DND-41 (cell line): ENCODE results near the gene MEF2C.

ENCODE experiments used
- EZH2 ChIP-seq: IDR thresholded peaks from 3 replicates; pipeline ENCODE4 v1.6.1; 2012; ENCODE audit warnings: borderline replicate concordance, low read depth, mild to moderate bottlenecking, moderate library complexity, low read length, inconsistent platforms; ENCODE audit not compliant: severe bottlenecking
- TF ChIP-seq, protein P1 (sequence below): IDR thresholded peaks from 2 replicates; pipeline ENCODE4 v1.5.1; 2012; ENCODE audit warnings: borderline replicate concordance, low read length, moderate library complexity, mild to moderate bottlenecking; ENCODE audit not compliant: poor library complexity, severe bottlenecking; ENCODE audit errors: extremely low read depth

DNA sequence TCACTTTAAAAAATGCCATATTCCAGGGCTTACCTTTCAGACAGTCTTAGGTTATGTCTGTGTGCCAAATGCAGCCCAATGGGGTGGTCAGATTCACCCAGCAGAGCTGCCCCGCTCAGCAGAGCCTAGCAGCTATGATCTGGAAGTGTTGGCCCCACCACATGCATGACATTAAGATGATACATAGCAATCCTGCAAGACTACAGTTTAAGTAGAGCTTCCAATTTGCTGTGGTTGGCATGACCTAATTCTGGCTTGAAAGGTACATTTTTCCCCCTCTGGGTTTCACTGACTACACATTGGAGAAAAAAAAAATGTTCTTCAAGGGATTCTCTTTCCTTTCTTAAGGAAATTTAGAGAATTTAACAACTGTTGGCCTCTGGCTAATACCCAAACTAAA, 22.5 kb downstream of the MEF2C start:
- TF ChIP-seq EZH2: no peak
- TF ChIP-seq, protein P1, sequence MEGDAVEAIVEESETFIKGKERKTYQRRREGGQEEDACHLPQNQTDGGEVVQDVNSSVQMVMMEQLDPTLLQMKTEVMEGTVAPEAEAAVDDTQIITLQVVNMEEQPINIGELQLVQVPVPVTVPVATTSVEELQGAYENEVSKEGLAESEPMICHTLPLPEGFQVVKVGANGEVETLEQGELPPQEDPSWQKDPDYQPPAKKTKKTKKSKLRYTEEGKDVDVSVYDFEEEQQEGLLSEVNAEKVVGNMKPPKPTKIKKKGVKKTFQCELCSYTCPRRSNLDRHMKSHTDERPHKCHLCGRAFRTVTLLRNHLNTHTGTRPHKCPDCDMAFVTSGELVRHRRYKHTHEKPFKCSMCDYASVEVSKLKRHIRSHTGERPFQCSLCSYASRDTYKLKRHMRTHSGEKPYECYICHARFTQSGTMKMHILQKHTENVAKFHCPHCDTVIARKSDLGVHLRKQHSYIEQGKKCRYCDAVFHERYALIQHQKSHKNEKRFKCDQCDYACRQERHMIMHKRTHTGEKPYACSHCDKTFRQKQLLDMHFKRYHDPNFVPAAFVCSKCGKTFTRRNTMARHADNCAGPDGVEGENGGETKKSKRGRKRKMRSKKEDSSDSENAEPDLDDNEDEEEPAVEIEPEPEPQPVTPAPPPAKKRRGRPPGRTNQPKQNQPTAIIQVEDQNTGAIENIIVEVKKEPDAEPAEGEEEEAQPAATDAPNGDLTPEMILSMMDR: no peak
